ENCODE results near the gene DAP. TPM values are rescaled to one million over a fixed set of nuclear protein-coding genes. Genes with fewer than 3 reads are reported as not detected.
"Not testable (repeated sequence)": the region's sequence is repeated elsewhere in the genome, so short reads cannot be mapped to it uniquely, and the experiment has no call there.

DAP gene, protein sequence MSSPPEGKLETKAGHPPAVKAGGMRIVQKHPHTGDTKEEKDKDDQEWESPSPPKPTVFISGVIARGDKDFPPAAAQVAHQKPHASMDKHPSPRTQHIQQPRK
- total RNA-seq (10 to 100 TPM; 31.0 to 32.3 TPM), polyA plus RNA-seq (10 to 100 TPM; 42.7 to 71.9 (median 53.0) TPM), total RNA-seq (17.6 to 26.7 (median 22.0) reads per million in 6 experiments)

GRCh38 chr5:10761185-10761932 lies at the start of gene DAP:
Gene DAP, minus strand, starts transcription at chr5:10761234. Its CDS starts 166 bp downstream, at chr5:10761068.
- Mint-ChIP-seq H3K9me3 (no peaks in the 10 kb centered on the region), H3K4me1 (peaks cover 22 to 58% (median 57%) of the 10 kb centered on the region in 4 donors), H3K36me3 (peaks cover 0 to 7% (median 0%) of the 10 kb centered on the region in 3 donors), H3K27ac (peak within 1 kb of the TSS; percentile 68 to 95 (median 94)), H3K27me3 (peaks cover 0 to 8% (median 0%) of the 10 kb centered on the region in 5 donors), H3K4me3 (peak within 1 kb of the TSS; percentile 85 to 95 (median 92))
- DNase-seq: peak; percentile 83 to 95 (median 92)
- POLR2A ChIA-PET: interaction anchor here (1.3 to 1.5 kb wide), 2 partner anchors 8 to 9 kb away, joined by 3 to 4 read pairs; no protein-coding TSS in a partner anchor
- ATAC-seq: peak; percentile 85 to 89

DNA sequence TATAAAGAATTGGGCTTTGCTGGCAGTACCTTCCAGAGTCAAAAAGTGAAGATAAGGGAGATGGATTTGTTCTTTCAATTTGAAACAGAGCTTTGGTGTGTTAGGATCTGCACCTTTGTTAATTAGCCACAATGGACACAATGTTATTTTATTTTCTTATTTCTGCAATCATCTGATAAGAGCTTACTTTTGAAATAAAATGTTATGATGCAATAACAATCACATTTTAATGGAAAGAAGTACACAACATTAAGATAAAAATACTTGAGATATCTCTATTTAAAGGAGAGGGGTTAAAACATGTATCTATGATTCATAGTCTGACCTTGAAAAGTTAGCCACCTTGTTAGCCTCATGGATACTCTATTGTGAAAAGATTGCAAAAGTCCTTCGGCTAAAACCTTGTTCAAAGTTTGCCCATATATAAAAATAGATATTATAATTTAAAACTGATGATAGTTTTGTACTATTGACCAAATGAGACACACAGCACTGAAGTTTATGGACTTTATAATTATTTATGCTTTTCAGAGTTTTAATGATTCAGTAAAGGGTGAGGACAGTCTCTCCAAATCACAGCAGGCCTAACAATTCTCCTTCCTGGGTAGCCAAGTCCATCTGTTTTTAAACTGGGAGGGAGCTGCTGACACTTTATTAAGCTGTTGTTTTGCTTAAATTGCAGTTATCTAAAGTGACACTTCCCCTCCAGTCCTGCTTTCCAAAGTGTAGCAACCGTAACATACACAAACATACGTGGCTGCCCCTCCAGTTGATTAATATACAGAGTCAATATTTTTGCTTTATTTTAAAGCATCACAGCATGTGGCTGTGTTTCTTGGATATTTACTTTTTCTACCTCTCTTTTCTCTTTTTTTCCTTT lies 47.6 kb upstream of the DAP start:
- Mint-ChIP-seq H3K4me1 (no peaks in the 10 kb centered on the region), H3K4me3 (no peak overlapping the region), H3K27me3 (peaks cover 9 to 38% (median 21%) of the 10 kb centered on the region in 5 donors), H3K27ac (no peak overlapping the region), H3K9me3 (peaks cover 0 to 11% (median 1%) of the 10 kb centered on the region in 9 donors), H3K36me3 (peaks cover 0 to 12% (median 1%) of the 10 kb centered on the region in 3 donors)
- DNase-seq (no peak), ATAC-seq (no peak)
- POLR2A ChIA-PET: no interaction called here

DNA sequence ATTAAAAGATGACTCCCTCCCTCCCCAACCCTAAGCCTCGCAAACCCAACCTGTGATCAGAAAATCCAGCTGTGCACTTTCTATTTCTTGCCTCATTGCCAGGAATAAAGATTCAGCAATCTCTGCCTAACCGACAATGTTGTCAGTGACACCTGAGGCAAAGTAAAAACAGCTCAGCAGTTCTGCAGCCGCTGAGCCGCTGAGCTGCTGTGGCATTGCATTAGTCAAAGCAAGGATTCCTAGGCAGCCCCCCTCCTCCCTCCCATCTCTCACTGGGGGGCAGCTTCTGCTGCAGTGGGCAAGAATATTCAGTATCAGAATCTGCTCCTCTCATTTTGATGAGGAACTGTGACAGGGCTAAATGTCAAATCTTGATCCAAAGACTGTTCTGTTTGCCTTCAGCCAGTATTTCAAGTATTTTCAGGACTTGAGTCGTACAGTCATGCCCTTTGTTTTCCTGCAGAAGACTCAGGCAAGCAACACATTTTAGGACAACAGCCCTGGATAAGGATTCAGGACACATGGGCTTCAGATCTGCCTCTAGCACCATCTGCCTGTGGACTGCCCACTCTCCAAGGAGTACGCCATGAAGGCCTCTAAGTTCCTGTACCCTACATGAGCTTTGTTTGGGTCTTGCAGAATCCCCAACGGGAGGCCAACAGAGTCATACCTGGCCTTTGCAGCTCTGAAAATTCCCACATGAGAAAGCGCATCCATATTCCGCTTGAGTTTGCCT lies 41.1 kb upstream of the DAP start:
- POLR2A ChIA-PET: no interaction called here
- H3K27ac Mint-ChIP-seq: no peak overlapping the region
- peaks cover 0 to 12% (median 0%) of the 10 kb centered on the region in 3 donors for H3K36me3 Mint-ChIP-seq
- no peak for DNase-seq
- ATAC-seq: no peak
- H3K9me3 Mint-ChIP-seq: peaks cover 0 to 4% (median 0%) of the 10 kb centered on the region in 9 donors
- peaks cover 12 to 26% (median 18%) of the 10 kb centered on the region in 5 donors for H3K27me3 Mint-ChIP-seq
- H3K4me3 Mint-ChIP-seq: no peak overlapping the region
- H3K4me1 Mint-ChIP-seq: peaks cover 0 to 3% (median 0%) of the 10 kb centered on the region in 4 donors

DNA sequence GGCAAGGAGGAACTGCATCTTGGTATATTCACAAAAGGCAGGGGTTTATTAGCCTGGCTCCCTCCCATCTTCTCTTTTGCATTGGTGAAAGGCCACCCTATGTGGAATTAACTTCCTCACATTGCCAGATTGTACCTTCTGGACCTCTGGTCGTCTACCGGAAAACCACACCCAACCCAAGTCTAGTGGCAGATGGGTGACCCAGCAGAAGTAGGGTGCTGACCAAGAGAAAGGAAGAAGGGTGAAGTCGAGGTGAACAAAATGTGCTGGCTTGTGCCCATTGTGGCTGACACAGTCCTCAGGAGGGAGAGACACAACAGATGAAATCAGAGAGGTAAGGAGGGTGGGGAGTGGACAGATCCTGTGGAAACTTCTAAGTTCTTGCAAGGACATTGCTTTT lies 39.8 kb upstream of the DAP start:
- Mint-ChIP-seq H3K36me3 (peaks cover 0 to 11% (median 0%) of the 10 kb centered on the region in 3 donors), H3K27me3 (peaks cover 14 to 37% (median 20%) of the 10 kb centered on the region in 5 donors)
- POLR2A ChIA-PET: no interaction called here

GRCh38 chr5:10797261-10797660 lies 36.2 kb upstream of the DAP start:
- Mint-ChIP-seq H3K9me3 (no peaks in the 10 kb centered on the region), H3K4me1 (peaks cover 0 to 3% (median 0%) of the 10 kb centered on the region in 4 donors), H3K36me3 (no peaks in the 10 kb centered on the region), H3K4me3 (no peak overlapping the region), H3K27ac (no peak overlapping the region), H3K27me3 (peaks cover 11 to 45% (median 17%) of the 10 kb centered on the region in 5 donors)
- no peak for ATAC-seq
- POLR2A ChIA-PET: no interaction called here
- DNase-seq: no peak

More for the DNA sequence above, 39.8 kb upstream of the DAP start:
- Mint-ChIP-seq H3K27ac (no peak overlapping the region), H3K4me3 (no peak overlapping the region), H3K4me1 (peaks cover 0 to 3% (median 0%) of the 10 kb centered on the region in 4 donors), H3K9me3 (peaks cover 0 to 4% (median 0%) of the 10 kb centered on the region in 9 donors)
- ATAC-seq (no peak), DNase-seq (no peak)

GRCh38 chr5:10793785-10794184 lies 32.8 kb upstream of the DAP start:
- POLR2A ChIA-PET: no interaction called here
- Mint-ChIP-seq H3K4me3 (no peak overlapping the region), H3K4me1 (no peaks in the 10 kb centered on the region), H3K27me3 (peaks cover 0 to 27% (median 4%) of the 10 kb centered on the region in 5 donors), H3K36me3 (no peaks in the 10 kb centered on the region), H3K27ac (no peak overlapping the region), H3K9me3 (no peaks in the 10 kb centered on the region)
- ATAC-seq (no peak), DNase-seq (no peak)

- no peak overlapping the region for H3K27ac Mint-ChIP-seq
- H3K27me3 Mint-ChIP-seq: peaks cover 0 to 27% (median 4%) of the 10 kb centered on the region in 5 donors
- POLR2A ChIA-PET: no interaction called here
- no peak overlapping the region for H3K4me3 Mint-ChIP-seq
- ATAC-seq: no peak
- no peaks in the 10 kb centered on the region for H3K9me3 Mint-ChIP-seq
- H3K36me3 Mint-ChIP-seq: no peaks in the 10 kb centered on the region
- DNase-seq: no peak
- no peaks in the 10 kb centered on the region for H3K4me1 Mint-ChIP-seq
Measured at GRCh38 chr5:10792336-10792735, 31.3 kb upstream of the DAP start.

DNA sequence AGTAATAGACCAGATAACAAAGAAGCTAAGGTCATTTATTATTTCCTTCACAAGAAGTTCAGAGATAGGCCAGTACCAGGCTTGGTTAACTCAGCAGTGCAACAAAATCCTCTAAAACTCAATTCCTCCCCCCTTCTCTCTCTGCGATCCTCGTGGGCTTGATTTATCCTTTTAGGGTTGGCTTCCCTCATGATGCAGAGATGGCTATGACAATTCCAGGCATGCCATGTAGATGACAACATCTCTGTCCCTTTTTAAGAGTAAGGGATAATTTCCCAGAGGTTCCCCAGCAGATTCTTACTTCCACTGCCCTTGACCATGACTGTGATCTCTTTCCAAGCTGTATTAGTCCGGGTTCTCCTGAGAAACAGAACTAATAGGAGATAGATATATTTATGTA lies 28.7 kb upstream of the DAP start:
- Mint-ChIP-seq H3K4me3 (no peak overlapping the region), H3K27ac (no peak overlapping the region), H3K36me3 (no peaks in the 10 kb centered on the region), H3K27me3 (peaks cover 0 to 6% (median 0%) of the 10 kb centered on the region in 5 donors), H3K4me1 (peaks cover 1 to 9% (median 5%) of the 10 kb centered on the region in 4 donors), H3K9me3 (no peaks in the 10 kb centered on the region)
- POLR2A ChIA-PET: no interaction called here
- ATAC-seq (no peak), DNase-seq (no peak)

- Mint-ChIP-seq H3K4me1 (peaks cover 1 to 9% (median 5%) of the 10 kb centered on the region in 4 donors), H3K27ac (no peak overlapping the region), H3K4me3 (no peak overlapping the region), H3K9me3 (no peaks in the 10 kb centered on the region), H3K36me3 (no peaks in the 10 kb centered on the region), H3K27me3 (no peaks in the 10 kb centered on the region)
- ATAC-seq (no peak), DNase-seq (no peak)
- POLR2A ChIA-PET: no interaction called here
Measured at GRCh38 chr5:10789021-10789420, 28.0 kb upstream of the DAP start.

- no peak for ATAC-seq
- Mint-ChIP-seq H3K36me3 (no peaks in the 10 kb centered on the region), H3K27ac (no peak overlapping the region), H3K9me3 (no peaks in the 10 kb centered on the region), H3K27me3 (no peaks in the 10 kb centered on the region), H3K4me1 (peaks cover 1 to 9% (median 5%) of the 10 kb centered on the region in 4 donors), H3K4me3 (no peak overlapping the region)
- DNase-seq: no peak
- POLR2A ChIA-PET: no interaction called here
Measured at GRCh38 chr5:10788358-10788757, 27.3 kb upstream of the DAP start.

DNA sequence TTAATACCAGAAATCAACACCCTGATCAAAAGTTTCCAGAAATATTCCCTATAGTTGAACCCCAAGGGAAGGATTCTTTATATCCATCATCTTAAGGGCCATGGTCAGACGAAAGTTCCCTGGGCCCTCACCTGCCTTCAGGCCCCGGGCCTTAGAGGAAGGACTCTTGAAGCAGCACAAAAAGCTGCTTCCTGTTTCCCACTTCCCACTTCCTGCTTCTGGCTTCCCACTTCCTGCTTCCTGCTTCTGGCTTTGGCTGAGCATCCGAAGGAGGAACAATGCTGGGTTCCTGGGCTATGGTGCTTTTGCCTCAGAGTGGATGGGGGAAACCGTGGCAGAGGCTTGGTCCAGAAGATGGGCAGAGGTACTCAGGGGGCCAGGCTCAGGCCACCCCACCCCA lies 25.8 kb upstream of the DAP start:
- peaks cover 1 to 9% (median 5%) of the 10 kb centered on the region in 4 donors for H3K4me1 Mint-ChIP-seq
- no peaks in the 10 kb centered on the region for H3K9me3 Mint-ChIP-seq
- no peak for ATAC-seq
- peaks cover 0 to under 1% (median 0%) of the 10 kb centered on the region in 5 donors for H3K27me3 Mint-ChIP-seq
- H3K36me3 Mint-ChIP-seq: no peaks in the 10 kb centered on the region
- no peak for DNase-seq
- POLR2A ChIA-PET: no interaction called here
- H3K4me3 Mint-ChIP-seq: no peak overlapping the region
- H3K27ac Mint-ChIP-seq: peak overlapping the region in 1 of 10 donors; percentile 48

DNA sequence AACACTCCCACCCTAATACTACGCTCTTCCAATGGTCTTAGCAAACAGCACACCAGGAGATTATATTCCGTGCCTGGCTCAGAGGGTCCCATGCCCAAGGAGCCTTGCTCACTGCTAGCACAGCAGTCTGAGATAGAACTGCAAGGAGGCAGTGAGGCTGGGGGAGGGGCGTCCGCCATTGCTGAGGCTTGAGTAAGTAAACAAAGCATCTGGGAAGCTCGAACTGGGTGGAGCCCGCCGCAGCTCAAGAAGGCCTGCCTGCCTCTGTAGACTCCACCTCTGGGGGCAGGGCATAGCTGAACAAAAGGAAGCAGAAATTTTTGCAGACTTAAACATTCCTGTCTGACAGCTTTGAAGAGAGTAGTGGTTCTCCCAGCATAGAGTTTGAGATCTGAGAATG lies 19.2 kb upstream of the DAP start:
- POLR2A ChIA-PET, ATAC-seq, H3K9me3 Mint-ChIP-seq, H3K27ac Mint-ChIP-seq, H3K36me3 Mint-ChIP-seq, DNase-seq, H3K27me3 Mint-ChIP-seq, H3K4me1 Mint-ChIP-seq, H3K4me3 Mint-ChIP-seq: not testable (repeated sequence)

Measured in naive thymus-derived CD8-positive, alpha-beta T cell (primary cell).